Measurements from ENCODE around the gene GALNT13.
A peak's percentile ranks its signal among the peaks of the same experiment; 100 is the strongest.

GALNT13 gene

GRCh38 chr2:154125891-154126290 is 254.2 kb downstream of the GALNT13 start:
- no peak for DNase-seq (ENCODE audit: low spot score)

- DNase-seq (ENCODE audit: low spot score): no peak
These were observed 259.1 kb downstream of the GALNT13 start for GRCh38 chr2:154130821-154131220.

GRCh38 chr2:154132827-154133226 is 261.1 kb downstream of the GALNT13 start:
- no peak for DNase-seq (ENCODE audit: low spot score)

GRCh38 chr2:154133823-154134222 is 262.1 kb downstream of the GALNT13 start:
- DNase-seq (ENCODE audit: low spot score): no peak

- no peak for DNase-seq (ENCODE audit: low spot score)
These were observed 268.7 kb downstream of the GALNT13 start for GRCh38 chr2:154140249-154141025.

GRCh38 chr2:154142480-154142879 is 270.8 kb downstream of the GALNT13 start:
- no peak for DNase-seq (ENCODE audit: low spot score)

- no peak for DNase-seq (ENCODE audit: low spot score)
These were observed 271.4 kb downstream of the GALNT13 start for GRCh38 chr2:154143105-154143504.

GRCh38 chr2:154158101-154158500 is 286.4 kb downstream of the GALNT13 start:
- no peak for DNase-seq (ENCODE audit: low spot score)

GRCh38 chr2:154161286-154161685 is 289.6 kb downstream of the GALNT13 start:
- no peak for DNase-seq (ENCODE audit: low spot score)

GRCh38 chr2:154170400-154170799 is 298.7 kb downstream of the GALNT13 start:
- DNase-seq (ENCODE audit: low spot score): no peak

- no peak for DNase-seq (ENCODE audit: low spot score)
These were observed 301.4 kb downstream of the GALNT13 start for GRCh38 chr2:154173164-154173563.

- no peak for DNase-seq (ENCODE audit: low spot score)
These were observed 302.2 kb downstream of the GALNT13 start for GRCh38 chr2:154173919-154174318.

- DNase-seq (ENCODE audit: low spot score): no peak
These were observed 310.3 kb downstream of the GALNT13 start for GRCh38 chr2:154182008-154182407.

- DNase-seq (ENCODE audit: low spot score): no peak
These were observed 316.2 kb downstream of the GALNT13 start for GRCh38 chr2:154187948-154188347.

- DNase-seq (ENCODE audit: low spot score): peak; percentile 12
These were observed 318.2 kb downstream of the GALNT13 start for GRCh38 chr2:154189953-154190352.

- DNase-seq (ENCODE audit: low spot score): no peak
These were observed 321.5 kb downstream of the GALNT13 start for GRCh38 chr2:154193246-154193645.

GRCh38 chr2:154194909-154195643 is 323.4 kb downstream of the GALNT13 start:
- DNase-seq (ENCODE audit: low spot score): no peak

GRCh38 chr2:154195644-154196195 is 324.0 kb downstream of the GALNT13 start:
- DNase-seq (ENCODE audit: low spot score): no peak

GRCh38 chr2:154198866-154199265 is 327.1 kb downstream of the GALNT13 start:
- DNase-seq (ENCODE audit: low spot score): no peak

- no peak for DNase-seq (ENCODE audit: low spot score)
These were observed 331.5 kb downstream of the GALNT13 start for GRCh38 chr2:154203206-154203605.

- no peak for DNase-seq (ENCODE audit: low spot score)
These were observed 332.2 kb downstream of the GALNT13 start for GRCh38 chr2:154203902-154204301.

- DNase-seq (ENCODE audit: low spot score): no peak
These were observed 335.7 kb downstream of the GALNT13 start for GRCh38 chr2:154207288-154208047.
